HG03039 (cell line): ENCODE results near the gene CORO7.
A peak's percentile ranks its signal among the peaks of the same experiment; 100 is the strongest.

Experiments
- ATAC-seq: cut with Tn5 transposase; IDR thresholded peaks from one replicate; pipeline ENCODE4 v1.9.1; 2021; ENCODE audit warnings: mild to moderate bottlenecking, moderate library complexity; ENCODE audit not compliant: unreplicated experiment

The CORO7 gene

DNA sequence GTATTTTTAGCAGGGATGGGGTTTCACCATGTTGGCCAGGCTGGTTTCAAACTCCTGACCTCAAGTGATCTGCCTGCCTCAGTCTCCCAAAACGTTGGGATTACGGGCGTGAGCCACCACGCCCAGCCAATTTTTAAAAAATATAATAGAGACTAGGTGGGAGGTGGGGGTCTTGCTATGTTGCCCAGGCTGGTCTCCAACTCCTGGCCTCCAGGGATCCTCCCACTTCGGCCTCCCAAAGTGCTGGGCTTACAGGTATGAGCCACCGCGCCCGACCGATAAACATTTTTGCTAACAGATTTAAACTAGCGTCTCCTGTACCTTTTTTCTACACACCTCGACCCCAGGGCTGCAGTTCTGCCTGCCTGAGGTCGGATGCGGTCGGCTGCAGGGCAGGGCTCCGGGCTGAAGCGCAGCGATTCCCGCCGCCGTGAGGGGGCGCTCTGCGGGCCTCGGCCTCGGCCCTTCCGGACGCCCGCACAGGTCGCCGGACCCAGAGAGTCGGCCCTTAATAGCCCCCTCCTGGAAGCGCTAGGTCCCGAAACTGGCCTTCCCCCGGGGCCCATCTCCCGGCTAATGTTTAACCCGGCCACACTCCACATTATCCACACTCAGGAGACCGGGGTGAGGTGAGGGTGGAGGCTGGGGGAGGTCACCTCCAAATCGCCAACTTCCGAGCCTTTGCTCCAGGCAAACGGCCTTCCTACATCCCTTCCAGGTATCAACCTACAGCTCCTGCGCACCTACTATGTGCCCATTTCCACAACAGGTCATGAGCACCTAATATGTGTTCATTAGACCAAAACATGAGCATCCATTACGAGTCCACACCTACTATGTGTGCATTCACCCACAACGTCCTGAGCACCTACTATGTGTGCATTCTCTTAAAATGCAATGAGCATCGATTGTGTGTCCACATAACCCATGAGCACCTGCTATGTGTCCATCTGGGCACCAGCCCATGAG, 102.5 kb downstream of the CORO7 start:
- no peak for ATAC-seq

DNA sequence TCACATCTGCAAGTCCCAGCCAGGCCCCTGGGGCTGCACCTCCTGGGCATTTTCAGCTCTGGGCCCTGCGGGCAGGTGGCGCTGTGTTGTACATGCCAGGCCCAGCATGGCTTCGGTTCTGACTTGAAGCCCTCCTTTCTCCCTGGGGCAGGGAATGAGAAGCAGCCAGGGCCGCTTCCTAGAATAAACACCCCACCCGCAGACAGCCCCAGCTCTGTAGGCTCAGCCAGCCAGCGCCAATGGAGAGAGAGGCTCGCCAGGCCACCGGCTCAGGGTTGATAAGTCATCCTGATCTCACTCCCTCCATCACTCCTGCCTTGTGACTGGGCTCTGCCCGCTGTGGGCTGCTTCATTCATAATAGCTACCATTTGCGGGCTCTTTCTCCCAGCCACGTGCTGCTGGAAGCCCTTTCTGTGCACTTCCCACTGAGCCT, 106.5 kb downstream of the CORO7 start:
- ATAC-seq, result no peak

DNA sequence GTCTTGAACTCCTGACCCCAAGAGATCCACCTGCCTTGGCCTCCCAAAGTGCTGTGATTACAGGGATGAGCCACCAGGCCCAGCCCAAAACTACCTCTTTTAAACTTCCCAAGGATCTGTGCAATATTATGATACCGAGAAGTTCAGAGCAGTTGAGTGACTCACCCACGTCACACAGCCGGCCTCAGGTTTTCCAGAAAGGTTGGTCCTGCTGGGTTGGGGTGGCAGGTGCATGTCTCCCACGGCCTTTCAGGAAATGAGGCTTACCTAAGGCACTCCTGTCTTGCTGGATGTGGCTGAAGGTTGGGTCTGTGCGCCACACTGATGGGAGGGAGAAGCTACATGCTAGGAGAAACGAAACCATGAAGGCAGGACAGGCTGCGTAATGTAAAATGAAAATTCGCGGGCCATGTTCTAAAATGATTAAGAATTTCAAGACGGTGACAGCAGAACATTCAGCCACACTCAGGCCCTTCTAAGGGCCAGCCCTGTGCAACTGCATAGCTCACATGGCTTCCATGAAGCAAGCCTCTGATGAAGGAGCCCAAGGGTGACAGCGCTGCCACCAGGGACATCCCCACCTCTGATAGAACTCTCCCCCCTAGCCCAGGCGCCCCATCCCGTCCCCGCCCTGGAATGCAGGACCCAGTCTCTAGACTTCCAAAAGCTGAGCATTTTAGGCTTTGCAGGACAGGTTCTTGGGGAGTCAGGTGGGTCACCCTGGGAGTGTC, 107.1 kb downstream of the CORO7 start:
- ATAC-seq, result no peak

DNA sequence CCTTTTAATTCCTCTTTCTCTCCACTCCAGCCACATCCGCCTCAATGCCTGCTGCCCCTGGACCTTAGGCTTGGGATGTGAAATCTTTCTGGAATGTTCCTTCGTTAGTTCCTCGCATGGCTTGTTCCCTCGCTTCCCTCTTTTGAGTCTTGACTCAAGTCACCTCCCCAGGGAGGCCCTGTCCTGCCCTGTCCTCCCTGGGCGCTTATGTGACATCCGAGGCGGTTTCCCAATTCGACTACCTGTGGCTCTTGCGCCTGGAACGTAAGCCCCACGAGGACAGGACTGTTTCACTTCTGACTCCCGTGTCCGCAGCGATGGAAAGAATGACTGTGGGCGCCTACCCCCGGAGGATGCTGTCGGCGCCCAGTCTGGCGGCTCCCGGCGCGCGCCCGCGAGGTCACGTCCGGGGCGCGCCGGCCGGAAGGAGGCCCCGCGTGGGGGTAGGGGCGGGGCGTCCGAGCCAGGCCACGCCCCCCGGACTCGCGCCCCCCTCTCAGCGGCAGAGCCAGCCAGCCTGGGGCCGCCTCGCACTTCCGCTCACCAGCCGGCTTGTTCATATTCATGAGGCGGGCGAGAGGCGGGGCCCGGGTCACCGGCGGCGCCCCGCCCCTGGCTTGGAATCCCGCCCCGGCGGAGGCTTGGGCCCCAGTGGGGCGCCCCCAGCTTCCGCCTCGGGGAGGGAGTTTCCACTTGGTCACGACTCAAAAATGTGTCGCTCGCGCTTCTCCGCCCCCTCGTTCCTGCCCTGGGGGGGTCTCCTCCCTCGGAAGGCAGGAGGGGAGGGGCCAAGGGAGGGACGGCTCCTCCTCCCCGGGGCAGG, 109.0 kb downstream of the CORO7 start:
- ATAC-seq, result peak; percentile 78

DNA sequence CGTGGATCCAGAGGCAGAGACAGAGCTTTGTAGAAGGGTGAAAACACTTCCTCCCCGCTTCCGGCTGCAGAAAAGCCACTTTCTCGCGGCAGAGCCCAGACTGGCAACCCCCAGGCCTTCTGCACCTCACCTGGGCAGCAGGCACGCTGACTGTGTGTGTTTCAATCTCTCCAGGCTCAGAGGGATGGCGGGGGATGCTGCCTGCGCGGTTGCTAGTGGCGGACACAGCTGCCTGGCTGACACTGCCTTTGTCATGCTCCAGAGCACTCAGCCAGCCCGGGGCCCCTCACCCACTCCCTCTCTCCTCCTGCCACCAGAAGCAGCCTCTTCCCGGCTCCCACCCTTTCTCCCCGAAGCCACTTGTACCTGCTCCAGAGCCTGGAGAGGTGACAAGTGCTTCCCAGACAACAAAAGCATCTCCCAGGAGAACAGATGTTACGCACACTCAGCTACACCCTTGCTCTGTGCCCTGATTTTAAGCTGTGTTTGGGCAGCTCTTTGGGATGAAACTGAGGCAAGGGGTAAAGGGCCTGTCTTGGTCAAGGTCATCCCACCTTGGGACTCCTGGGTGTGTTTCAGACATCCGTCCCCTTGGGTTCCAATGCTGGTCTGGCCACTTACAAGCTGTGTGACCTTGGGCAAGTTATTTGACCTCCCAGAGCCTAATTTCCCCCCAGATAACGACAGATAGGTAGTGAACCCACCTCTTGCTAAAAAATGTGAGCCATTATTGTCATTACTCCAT, 109.8 kb downstream of the CORO7 start:
- ATAC-seq, result no peak
